Activated CD4-positive, alpha-beta T cell treated with anti-CD3 and anti-CD28 coated beads for 1 hour (primary cell): ENCODE measurements around the gene ZNF292.
"Not testable (repeated sequence)": the region's sequence is repeated elsewhere in the genome, so short reads cannot be mapped to it uniquely, and the experiment has no call there.

Source experiments
- DNase-seq: peaks from one replicate; pipeline ENCODE4 v3.0.0-alpha.2; 2020

Gene ZNF292

DNA sequence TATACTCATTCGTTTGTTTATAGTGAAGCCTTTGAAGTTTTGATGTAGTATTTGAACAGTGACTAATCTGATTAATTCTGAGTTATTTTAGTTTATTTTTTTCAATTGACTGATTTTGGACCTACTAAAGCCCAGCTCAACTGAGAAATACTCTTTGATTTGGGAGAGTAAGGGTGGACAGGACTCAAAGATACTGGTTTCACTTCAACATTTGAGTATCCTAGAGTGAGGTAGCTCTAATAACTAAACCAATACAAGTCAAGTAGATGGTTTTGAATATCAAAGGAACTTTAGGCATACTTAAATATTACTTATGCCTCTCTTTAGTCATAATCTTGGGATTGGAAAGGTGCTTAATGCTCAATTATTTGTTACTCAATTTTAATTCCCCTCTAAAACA is 65.6 kb downstream of the ZNF292 start:
- DNase-seq, result no peak

GRCh38 chr6:87222676-87223075 is 67.3 kb downstream of the ZNF292 start:
- no peak for DNase-seq

DNA sequence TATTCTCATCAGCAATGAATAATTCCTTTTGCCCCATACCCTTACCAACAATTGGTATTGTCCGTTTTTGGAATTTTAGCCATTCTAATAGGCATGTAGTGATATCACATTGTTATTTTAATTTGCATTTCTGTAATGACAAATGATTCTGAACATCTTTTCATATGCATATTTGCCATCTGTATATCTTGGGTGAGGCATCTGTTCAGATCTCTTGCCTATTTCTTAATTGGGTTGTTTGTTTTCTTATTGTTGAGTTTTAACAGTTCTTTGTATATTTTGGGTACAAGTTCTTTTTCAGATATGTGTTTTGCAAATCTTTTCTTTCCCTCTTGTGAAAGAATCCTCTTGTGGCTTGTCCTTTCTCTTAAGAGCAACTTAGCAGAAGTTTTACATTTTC is 69.6 kb downstream of the ZNF292 start:
- no peak for DNase-seq

- no peak for DNase-seq
Measured at GRCh38 chr6:87225511-87225910, 70.1 kb downstream of the ZNF292 start.

GRCh38 chr6:87225937-87226336 is 70.6 kb downstream of the ZNF292 start:
- DNase-seq, result no peak

- DNase-seq, result no peak
Measured at GRCh38 chr6:87230801-87231200, 75.4 kb downstream of the ZNF292 start.

DNA sequence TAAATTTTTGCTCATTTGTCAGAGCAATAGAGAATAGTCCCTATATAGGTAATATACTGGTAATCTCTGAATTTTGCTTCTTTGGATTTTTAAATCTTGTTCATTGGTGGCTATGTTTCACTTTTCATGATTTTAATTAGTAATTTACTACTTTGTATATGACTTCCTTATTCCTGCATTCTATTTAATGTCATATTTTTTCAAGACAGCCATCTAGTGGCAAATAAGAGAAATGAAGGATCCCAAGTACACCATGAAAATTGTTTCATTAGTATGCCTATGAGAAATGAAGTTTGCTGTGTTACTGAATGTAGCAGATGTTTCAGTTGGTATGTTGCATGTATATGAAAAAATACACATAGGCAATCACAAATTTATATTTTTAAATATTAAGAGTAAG is 82.4 kb downstream of the ZNF292 start:
- DNase-seq, result no peak

- DNase-seq, result not testable (repeated sequence)
Measured at GRCh38 chr6:87239098-87239635, 83.8 kb downstream of the ZNF292 start.

DNA sequence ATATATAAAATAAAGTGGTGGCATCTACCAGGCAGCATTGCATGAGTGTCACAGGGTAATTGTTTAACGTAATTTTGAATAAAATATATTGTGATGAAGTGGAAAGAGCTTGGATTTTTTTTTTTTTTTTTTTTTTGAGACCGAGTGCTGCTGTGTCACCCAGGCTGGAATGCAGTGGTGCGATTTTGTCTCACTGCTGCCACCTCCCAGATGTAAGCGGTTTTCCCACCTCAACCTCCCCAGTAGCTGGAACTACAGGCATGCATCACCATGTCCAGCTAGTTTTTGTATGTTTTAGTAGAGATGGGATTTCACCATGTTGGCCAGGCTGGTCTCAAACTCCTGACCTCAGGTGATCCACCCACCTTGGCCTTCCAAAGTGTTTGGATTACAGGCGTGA is 85.9 kb downstream of the ZNF292 start:
- DNase-seq, result no peak

DNA sequence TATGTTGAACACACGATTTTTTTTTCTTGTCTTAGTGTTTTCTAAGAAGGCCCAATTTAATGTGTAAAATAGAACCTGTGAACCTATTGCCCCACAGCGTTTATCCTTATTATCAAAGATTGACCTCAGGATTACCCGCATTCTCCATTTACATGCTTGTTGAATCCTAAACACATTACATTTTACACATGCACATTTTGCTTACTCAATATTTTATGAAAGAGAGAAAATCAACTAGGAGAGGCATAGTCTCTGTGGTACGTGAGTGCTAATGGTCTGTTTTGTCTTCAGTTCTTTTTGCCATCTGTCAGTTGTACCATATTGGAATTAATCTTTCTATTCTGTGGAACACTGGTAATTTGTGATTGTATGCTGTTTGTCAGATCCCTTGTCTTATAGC is 86.9 kb downstream of the ZNF292 start:
- DNase-seq, result no peak

DNA sequence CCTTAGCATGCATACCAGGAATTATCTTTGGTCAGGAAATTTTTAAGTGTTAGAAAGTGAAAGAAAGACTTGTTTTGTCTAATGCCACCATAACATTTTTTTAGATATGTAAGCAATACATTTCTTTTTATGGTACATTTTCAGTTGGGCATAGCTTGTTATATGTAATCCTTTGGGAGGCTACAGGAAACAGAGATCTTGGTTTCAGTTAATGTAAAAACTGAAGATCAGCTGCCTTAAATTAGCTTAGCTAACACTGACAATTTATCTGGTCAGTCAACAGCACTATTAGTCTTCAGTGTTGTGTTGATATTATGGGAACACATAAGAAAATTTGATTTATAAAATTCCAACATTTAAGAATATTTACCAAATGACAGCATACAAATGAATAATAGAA is 88.4 kb downstream of the ZNF292 start:
- no peak for DNase-seq

DNA sequence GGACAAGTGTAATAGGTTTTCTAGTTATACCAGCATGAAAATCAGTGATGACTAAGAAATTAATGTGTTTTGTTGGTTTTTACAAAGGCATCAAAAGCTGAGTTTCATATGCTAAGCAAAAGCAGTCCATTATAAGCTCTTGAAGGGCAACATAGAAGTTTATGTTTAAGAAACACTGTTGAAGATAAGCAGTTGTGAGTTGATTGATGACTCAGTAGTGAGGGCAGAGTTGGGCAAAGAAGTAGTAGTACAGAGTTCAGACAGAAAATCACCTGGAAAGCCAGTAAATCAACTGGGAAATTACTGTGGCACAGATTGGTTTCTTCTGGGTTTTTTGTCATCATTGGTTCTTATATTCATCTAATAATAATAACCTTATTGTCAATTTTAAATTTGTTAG is 89.0 kb downstream of the ZNF292 start:
- DNase-seq, result no peak

GRCh38 chr6:87250019-87250418 is 94.7 kb downstream of the ZNF292 start:
- DNase-seq, result no peak

- no peak for DNase-seq
Measured at GRCh38 chr6:87251225-87251624, 95.9 kb downstream of the ZNF292 start.

DNA sequence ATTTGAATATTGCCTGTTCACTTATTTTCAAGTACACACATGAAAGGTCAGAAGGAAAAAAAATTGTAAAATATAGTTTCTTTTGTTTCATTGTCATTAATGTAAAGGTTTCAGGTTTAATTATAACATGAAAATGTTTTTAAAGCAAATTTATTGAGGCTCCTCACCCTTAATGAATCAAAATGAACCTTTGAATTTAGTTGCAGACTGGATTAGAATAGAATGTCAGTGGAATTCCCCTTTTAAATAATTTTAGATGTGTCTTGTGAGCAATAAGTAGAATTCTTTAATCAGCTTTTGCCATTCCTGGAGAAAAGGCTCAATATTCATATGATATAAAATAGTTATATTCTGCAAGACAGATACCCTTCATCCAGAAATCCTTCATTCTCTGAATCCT is 96.4 kb downstream of the ZNF292 start:
- no peak for DNase-seq

GRCh38 chr6:87257046-87257445 is 101.7 kb downstream of the ZNF292 start:
- DNase-seq, result no peak

GRCh38 chr6:87257565-87257964 is 102.2 kb downstream of the ZNF292 start:
- DNase-seq, result no peak

- DNase-seq, result no peak
Measured at GRCh38 chr6:87257975-87258374, 102.6 kb downstream of the ZNF292 start.

GRCh38 chr6:87259791-87260190 is 104.4 kb downstream of the ZNF292 start:
- DNase-seq, result no peak

DNA sequence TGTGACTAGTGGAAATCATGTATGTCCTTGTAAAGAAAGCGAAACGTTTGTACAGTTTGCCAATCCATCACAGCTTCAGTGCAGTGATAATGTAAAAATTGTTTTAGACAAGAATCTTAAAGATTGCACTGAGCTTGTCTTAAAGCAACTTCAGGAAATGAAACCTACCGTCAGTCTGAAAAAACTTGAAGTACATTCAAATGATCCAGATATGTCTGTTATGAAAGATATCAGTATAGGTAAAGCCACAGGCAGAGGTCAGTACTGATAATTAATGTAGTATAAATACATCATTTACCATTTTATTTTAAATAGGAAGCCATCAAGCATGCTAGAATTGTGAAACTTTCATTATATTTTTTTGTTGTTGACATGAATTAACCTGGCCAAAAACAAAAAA is 106.2 kb downstream of the ZNF292 start:
- no peak for DNase-seq

DNA sequence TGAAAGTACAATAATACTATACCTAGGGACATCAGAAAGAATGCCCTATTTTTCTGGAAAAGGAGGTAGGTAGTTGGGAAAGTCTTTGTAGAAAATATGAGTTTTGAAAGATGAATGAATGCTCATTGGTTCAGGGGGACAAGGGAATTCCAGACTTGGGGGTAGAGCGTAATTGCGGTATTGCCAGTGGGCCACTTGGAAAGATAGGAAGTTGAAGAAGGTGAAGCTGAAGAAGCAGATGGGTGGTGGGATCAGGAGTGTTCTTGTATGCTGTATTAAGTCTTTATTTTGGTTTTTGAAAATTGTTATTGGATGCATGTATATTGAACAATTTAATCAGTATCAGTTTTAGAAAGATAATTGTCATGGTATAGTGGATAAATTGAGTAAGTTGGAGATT is 109.1 kb downstream of the ZNF292 start:
- DNase-seq, result no peak

DNA sequence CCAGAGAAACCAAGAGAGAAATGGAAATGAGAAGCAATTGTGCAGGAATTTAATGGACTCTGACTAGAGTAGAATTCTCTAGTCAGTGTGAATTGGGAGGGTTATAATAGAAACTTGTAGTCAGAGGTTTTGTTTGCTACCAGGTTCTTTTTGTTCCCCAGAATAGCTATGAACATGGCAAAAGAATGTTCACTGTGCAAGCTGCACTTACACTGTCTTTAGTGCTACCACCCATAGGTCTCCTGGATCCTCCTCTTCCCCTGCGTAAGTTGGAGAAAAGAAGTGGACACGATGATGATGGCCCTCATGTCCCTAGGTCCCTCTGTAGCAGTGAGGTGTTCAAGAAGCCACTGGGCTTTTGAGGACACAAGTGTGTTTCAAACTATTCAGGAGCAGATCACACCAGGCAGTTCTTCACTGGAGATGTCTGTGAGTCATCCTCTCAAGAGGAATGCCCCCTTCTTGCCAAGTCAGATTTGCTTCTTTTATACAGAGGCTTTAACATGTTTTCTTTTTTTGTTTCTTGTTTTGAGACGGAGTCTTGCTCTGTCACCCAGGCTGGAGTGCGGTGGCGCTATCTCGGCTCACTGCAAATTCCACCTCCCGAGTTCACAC is 119.4 kb downstream of the ZNF292 start:
- DNase-seq, result no peak

- no peak for DNase-seq
Measured at GRCh38 chr6:87276624-87277023, 121.3 kb downstream of the ZNF292 start.

DNA sequence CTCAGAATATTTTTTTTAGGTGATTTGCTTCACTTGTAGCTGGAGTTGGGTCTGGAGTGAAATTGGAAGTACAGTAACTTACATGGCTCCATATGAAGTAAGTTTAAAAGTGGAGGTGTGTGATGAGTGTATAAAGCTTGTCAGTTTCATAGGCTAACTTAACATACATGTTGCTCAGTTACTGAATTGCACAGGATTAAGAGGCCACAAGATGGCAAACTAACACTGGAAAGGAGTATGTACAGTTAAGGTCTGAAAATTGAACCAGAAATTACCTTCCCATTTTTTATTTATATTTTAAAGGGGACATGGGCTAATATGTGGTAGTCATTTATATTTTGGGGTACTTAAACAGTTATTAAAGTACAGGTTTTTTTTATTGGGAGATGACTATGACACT is 121.8 kb downstream of the ZNF292 start:
- no peak for DNase-seq

DNA sequence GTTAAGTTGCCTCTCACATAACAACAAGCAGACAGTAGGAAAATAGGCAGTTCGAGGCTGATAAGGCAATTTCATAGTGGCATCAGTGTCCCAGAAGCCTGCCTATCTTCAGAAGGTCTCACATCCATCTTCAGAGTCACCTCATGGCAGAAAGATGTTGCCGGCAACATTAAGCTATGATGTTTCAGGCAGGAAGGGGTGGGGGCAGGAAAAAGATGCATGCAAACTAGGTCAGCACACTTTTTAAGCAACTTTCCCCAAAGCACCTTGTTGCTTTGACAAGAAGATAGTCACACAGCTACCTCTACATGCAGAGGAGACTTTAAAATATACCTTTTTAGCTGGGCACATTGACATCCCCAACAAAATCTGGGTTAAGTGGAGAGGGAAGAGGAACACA is 123.8 kb downstream of the ZNF292 start:
- no peak for DNase-seq

DNA sequence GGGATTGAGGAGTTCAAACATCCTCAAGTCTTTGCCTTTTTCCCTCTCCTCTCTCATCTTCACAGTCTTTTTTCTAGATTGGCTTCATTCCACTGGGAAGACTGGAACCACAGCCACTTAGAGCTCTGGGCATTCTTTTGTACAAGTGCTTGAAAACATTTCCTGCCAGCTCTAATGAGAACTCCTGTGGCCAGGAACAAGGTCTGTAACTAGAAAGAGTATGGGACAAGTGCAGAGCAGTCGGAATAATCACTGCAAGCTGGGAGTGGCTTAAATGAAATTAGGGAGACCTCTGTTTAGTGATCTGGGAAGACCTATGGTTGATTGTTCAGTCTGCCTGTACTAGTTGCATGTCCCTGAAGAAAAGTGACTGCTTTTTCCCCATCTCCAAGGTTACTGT is 126.1 kb downstream of the ZNF292 start:
- DNase-seq, result no peak
